Measurements from ENCODE around the gene NOS3. TPM values are rescaled to one million over a fixed set of nuclear protein-coding genes. Genes with fewer than 3 reads are reported as not detected.

The NOS3 gene
- total RNA-seq, 1 experiment from 2014 or later: 0.66 TPM

- Histone ChIP-seq H3K36me3 (ENCODE audit: low read depth, low read length) (no peaks in the 10 kb centered on the region), H3K27me3 (ENCODE audit: low read length) (no peaks in the 10 kb centered on the region), H3K4me3 (ENCODE audit: low read length) (no peak overlapping the region), H3K9ac (ENCODE audit: low read length) (no peak overlapping the region), H3K4me1 (ENCODE audit: insufficient read depth, low read length) (peaks cover 10% of the 10 kb centered on the region; the same call in 1 of the 2 replicates), H3F3A (ENCODE audit: low read length, unreplicated experiment) (no peaks in the 10 kb centered on the region), H3K79me2 (ENCODE audit: low read length) (no peaks in the 10 kb centered on the region), H3K9me3 (ENCODE audit: low read length) (no peaks in the 10 kb centered on the region), H4K20me1 (ENCODE audit: low read length) (no peaks in the 10 kb centered on the region), H3K27ac (ENCODE audit: low read length) (no peak overlapping the region), H2AFZ (ENCODE audit: low read length) (no peak overlapping the region), H3K4me2 (ENCODE audit: low read length) (no peak overlapping the region), H3K9me2 (replicated peaks; ENCODE audit: low read length) (no peaks in the 10 kb centered on the region)
- DNase-seq (no peak), ATAC-seq (no peak)
- intact Hi-C loops (cut with micrococcal nuclease): no loop called here
- POLR2A ChIA-PET (ENCODE audit: unreplicated experiment): no interaction called here
- no peak for TF ChIP-seq EZH2phosphoT487 (IDR thresholded peaks at IDR 0.05; ENCODE audit: borderline replicate concordance, low read length)
- TF ChIP-seq EZH2 (IDR thresholded peaks at IDR 0.05; ENCODE audit: low read length, unreplicated experiment): no peak
- no peak for TF ChIP-seq CTCF (conservative IDR thresholded peaks at IDR 0.05; ENCODE audit: low read depth, low read length)
- BruUV-seq (replicated peaks): no TSS peak
- CTCF ChIA-PET: no interaction called here
Measured at GRCh38 chr7:151016505-151016904, 25.7 kb downstream of the NOS3 start.

- Histone ChIP-seq H3K4me2 (ENCODE audit: low read length) (no peak overlapping the region), H4K20me1 (ENCODE audit: low read length) (no peaks in the 10 kb centered on the region), H3K27ac (ENCODE audit: low read length) (no peak overlapping the region), H3K9ac (ENCODE audit: low read length) (no peak overlapping the region), H3K9me2 (replicated peaks; ENCODE audit: low read length) (no peaks in the 10 kb centered on the region), H3K79me2 (ENCODE audit: low read length) (no peaks in the 10 kb centered on the region), H2AFZ (ENCODE audit: low read length) (no peak overlapping the region), H3F3A (ENCODE audit: low read length, unreplicated experiment) (no peaks in the 10 kb centered on the region), H3K36me3 (ENCODE audit: low read depth, low read length) (no peaks in the 10 kb centered on the region), H3K4me1 (ENCODE audit: insufficient read depth, low read length) (peaks cover 10% of the 10 kb centered on the region; the same call in 1 of the 2 replicates), H3K9me3 (ENCODE audit: low read length) (no peaks in the 10 kb centered on the region), H3K27me3 (ENCODE audit: low read length) (no peaks in the 10 kb centered on the region), H3K4me3 (ENCODE audit: low read length) (no peak overlapping the region)
- DNase-seq (no peak), ATAC-seq (no peak)
- no peak for TF ChIP-seq CTCF (conservative IDR thresholded peaks at IDR 0.05; ENCODE audit: low read depth, low read length)
- TF ChIP-seq EZH2phosphoT487 (IDR thresholded peaks at IDR 0.05; ENCODE audit: borderline replicate concordance, low read length): no peak
- no peak for TF ChIP-seq EZH2 (IDR thresholded peaks at IDR 0.05; ENCODE audit: low read length, unreplicated experiment)
- intact Hi-C loops (cut with micrococcal nuclease): no loop called here
- POLR2A ChIA-PET (ENCODE audit: unreplicated experiment): no interaction called here
- CTCF ChIA-PET: no interaction called here
- BruUV-seq (replicated peaks): no TSS peak
Measured at GRCh38 chr7:151016942-151017341, 26.1 kb downstream of the NOS3 start.

GRCh38 chr7:151017370-151017952, 26.6 kb downstream of the NOS3 start:
- ChIA-PET POLR2A (ENCODE audit: unreplicated experiment) (no interaction called here), CTCF (interaction anchor here (0.6 to 1.1 kb wide), 3 partner anchors 29 to 46 kb away, joined by 3 to 4 read pairs (median 3); no protein-coding TSS in a partner anchor)
- no peak for ATAC-seq
- Histone ChIP-seq H3K4me3 (ENCODE audit: low read length) (peak overlapping the region; percentile 49; the same call in 1 of the 2 replicates), H3K9me3 (ENCODE audit: low read length) (no peaks in the 10 kb centered on the region), H3F3A (ENCODE audit: low read length, unreplicated experiment) (no peaks in the 10 kb centered on the region), H3K9ac (ENCODE audit: low read length) (no peak overlapping the region), H2AFZ (ENCODE audit: low read length) (peak overlapping the region; percentile 61), H3K36me3 (ENCODE audit: low read depth, low read length) (no peaks in the 10 kb centered on the region), H3K27me3 (ENCODE audit: low read length) (no peaks in the 10 kb centered on the region), H3K4me2 (ENCODE audit: low read length) (peak overlapping the region; percentile 79), H3K4me1 (ENCODE audit: insufficient read depth, low read length) (peaks cover 10% of the 10 kb centered on the region; the same call in 1 of the 2 replicates), H3K9me2 (replicated peaks; ENCODE audit: low read length) (no peaks in the 10 kb centered on the region), H3K27ac (ENCODE audit: low read length) (no peak overlapping the region), H4K20me1 (ENCODE audit: low read length) (no peaks in the 10 kb centered on the region), H3K79me2 (ENCODE audit: low read length) (no peaks in the 10 kb centered on the region)
- no peak for DNase-seq
- TF ChIP-seq EZH2 (IDR thresholded peaks at IDR 0.05; ENCODE audit: low read length, unreplicated experiment): no peak
- no peak for TF ChIP-seq EZH2phosphoT487 (IDR thresholded peaks at IDR 0.05; ENCODE audit: borderline replicate concordance, low read length)
- no peak for TF ChIP-seq CTCF (conservative IDR thresholded peaks at IDR 0.05; ENCODE audit: low read depth, low read length)
- intact Hi-C loops (cut with micrococcal nuclease): no loop called here
- BruUV-seq (replicated peaks): no TSS peak
